ENCODE results near the gene PHYKPL. TPM values are rescaled to one million over a fixed set of nuclear protein-coding genes. Genes with fewer than 3 reads are reported as not detected.

The PHYKPL gene
- total RNA-seq, 1 donor from 2014 or later: 205 TPM

DNA sequence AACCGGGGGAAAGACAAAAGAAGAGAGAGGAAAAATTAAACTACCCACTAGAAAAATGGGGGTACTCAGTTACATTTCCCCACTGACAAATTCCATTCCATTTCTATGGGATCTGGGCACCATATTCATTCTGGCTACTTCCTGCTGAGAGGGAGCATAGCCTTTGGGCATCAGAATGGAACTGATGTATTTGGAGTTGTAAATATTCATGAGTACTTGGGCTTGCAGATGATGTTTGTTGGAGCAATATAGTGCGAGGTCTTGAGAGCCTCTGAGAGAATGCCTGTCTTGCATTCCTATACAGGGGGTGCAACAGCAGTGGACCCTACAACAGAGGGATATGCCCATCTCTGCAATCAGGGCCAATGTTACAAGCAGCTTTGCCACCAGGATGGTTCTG is 62.1 kb downstream of the PHYKPL start:
- intact Hi-C loops (cut with micrococcal nuclease): no loop called here
- TF ChIP-seq, protein P1, sequence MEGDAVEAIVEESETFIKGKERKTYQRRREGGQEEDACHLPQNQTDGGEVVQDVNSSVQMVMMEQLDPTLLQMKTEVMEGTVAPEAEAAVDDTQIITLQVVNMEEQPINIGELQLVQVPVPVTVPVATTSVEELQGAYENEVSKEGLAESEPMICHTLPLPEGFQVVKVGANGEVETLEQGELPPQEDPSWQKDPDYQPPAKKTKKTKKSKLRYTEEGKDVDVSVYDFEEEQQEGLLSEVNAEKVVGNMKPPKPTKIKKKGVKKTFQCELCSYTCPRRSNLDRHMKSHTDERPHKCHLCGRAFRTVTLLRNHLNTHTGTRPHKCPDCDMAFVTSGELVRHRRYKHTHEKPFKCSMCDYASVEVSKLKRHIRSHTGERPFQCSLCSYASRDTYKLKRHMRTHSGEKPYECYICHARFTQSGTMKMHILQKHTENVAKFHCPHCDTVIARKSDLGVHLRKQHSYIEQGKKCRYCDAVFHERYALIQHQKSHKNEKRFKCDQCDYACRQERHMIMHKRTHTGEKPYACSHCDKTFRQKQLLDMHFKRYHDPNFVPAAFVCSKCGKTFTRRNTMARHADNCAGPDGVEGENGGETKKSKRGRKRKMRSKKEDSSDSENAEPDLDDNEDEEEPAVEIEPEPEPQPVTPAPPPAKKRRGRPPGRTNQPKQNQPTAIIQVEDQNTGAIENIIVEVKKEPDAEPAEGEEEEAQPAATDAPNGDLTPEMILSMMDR (IDR thresholded peaks at IDR 0.05): no peak
- POLR2A ChIA-PET: no interaction called here
- ATAC-seq (ENCODE audit: low read depth): no peak
- Mint-ChIP-seq H3K4me1 (peaks cover 5% of the 10 kb centered on the region), H3K9me3 (no peaks in the 10 kb centered on the region), H3K27ac (no peak overlapping the region), H3K36me3 (ENCODE audit: low read depth) (no peaks in the 10 kb centered on the region), H3K4me3 (no peak overlapping the region), H3K27me3 (no peaks in the 10 kb centered on the region)
- CTCF ChIA-PET: no interaction called here
- no peak for DNase-seq

DNA sequence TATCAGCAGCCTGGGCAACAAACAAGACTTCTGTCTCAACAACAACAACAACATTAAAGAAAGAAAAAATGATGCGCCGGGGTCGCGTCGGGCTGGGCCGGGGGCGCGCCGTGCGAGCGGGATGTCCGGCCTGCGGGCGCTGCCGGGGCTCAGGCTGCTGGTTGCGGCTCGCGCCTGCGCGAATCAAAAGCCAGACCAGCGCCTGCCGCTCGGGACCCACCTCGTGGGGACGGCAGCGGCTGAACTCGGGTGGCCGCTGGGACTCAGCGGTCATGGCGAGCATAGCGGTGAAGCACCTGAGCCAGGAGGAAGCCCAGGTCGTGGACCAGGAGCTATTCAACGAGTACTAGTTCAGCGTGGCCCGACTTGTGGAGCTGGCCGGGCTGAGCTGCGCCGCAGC is 67.0 kb downstream of the PHYKPL start:
- ChIA-PET CTCF (interaction anchor here (1.6 kb wide), 1 partner anchor 90 kb away, joined by 19 read pairs; no protein-coding TSS in a partner anchor), POLR2A (no interaction called here)
- no peak for ATAC-seq (ENCODE audit: low read depth)
- TF ChIP-seq, protein P1 (IDR thresholded peaks at IDR 0.05): no peak
- no peak overlapping the region for H3K4me3 Mint-ChIP-seq
- peaks cover 15% of the 10 kb centered on the region for H3K4me1 Mint-ChIP-seq
- no peaks in the 10 kb centered on the region for H3K36me3 Mint-ChIP-seq (ENCODE audit: low read depth)
- H3K9me3 Mint-ChIP-seq: no peaks in the 10 kb centered on the region
- peaks cover 8% of the 10 kb centered on the region for H3K27me3 Mint-ChIP-seq
- no peak for DNase-seq
- intact Hi-C loops (cut with micrococcal nuclease): no loop called here
- no peak overlapping the region for H3K27ac Mint-ChIP-seq

DNA sequence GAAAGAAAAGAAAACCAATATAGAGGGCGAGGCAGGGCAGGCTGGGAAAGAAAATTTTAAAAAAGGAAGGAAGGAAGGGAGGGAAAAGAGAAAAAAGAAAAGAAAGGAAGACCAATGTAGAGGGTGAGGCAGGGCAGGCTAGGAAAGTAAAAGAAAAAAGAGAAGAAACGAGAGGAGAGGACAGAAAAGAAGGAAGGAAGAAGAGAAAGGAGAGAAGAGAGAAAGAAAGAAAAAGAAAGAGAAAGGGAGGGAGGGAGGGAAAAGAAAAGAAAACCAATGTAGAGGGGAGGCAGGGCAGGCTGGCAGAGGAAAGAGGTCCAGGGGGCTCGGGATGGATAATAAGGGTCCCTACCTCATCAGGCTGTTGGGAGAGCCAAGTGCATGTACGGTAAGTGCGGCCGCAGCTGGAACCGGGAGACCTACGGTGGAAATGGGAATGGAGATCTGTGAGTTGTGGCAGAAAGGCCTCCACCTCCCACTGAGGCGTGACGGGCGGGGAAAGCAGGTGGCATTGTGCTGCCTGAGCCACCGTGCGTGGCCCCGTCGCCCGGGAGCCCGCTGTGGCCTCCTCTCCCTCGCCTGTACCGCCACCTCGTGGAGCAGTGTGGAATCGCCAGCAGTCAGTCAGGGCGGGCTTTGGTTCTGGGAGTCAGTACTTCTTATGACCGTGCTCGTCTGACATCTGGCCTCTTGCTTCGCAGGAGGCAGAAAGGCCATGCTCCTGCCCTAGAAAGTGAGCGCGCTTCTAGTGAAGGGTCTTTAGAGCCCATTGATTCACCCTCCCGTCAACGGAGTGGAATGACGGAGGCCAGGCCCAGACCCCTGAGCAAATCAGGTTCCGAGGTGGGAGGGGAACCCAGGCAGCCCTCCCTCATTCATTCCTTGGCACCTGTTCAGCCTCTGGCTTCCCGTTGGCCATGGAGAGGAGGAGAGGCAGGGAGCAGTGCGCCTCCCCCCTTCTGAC is 68.5 kb downstream of the PHYKPL start:
- Mint-ChIP-seq H3K4me3 (peak overlapping the region; percentile 46), H3K9me3 (no peaks in the 10 kb centered on the region), H3K36me3 (ENCODE audit: low read depth) (no peaks in the 10 kb centered on the region), H3K27ac (peak overlapping the region; percentile 24), H3K4me1 (peaks cover 15% of the 10 kb centered on the region), H3K27me3 (peaks cover 8% of the 10 kb centered on the region)
- ATAC-seq (ENCODE audit: low read depth) (peak; percentile 100), DNase-seq (peak; percentile 92)
- TF ChIP-seq, protein P1 (IDR thresholded peaks at IDR 0.05): peak; percentile 68
- POLR2A ChIA-PET: no interaction called here
- intact Hi-C loops (cut with micrococcal nuclease): loop anchor here (1.0 kb wide), 2 partner anchors 18 to 88 kb away; no protein-coding TSS in a partner anchor
- CTCF ChIA-PET: interaction anchor here (3.3 kb wide), 1 partner anchor 88 kb away, joined by 26 read pairs; no protein-coding TSS in a partner anchor

DNA sequence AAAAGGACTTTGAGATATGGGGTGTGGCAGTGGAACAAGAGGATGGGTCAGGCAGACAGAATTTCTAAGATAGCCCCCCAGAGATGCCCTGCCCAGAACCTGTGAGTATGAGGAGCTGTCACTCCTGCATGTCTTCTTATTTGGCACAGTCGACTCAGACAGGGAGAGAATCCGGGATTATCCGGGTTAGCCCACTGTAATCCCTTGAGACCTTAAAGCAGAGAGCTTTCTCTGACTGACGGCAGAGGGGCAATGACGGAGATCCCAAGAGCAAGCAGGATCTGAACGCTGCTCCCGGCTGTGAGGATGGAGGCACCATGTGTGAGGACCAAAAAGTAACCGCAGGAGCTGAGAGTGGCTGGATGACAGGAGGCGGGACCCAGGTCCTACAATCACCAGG is 70.1 kb downstream of the PHYKPL start:
- DNase-seq (no peak), ATAC-seq (ENCODE audit: low read depth) (no peak)
- intact Hi-C loops (cut with micrococcal nuclease): no loop called here
- H3K4me1 Mint-ChIP-seq: peaks cover 10% of the 10 kb centered on the region
- ChIA-PET POLR2A (interaction anchor here (1.0 kb wide), 1 partner anchor 86 kb away, joined by 3 read pairs; no protein-coding TSS in a partner anchor), CTCF (interaction anchor here (1.1 to 3.3 kb wide), 2 partner anchors 82 to 86 kb away, joined by 3 to 26 read pairs; no protein-coding TSS in a partner anchor)
- no peak overlapping the region for H3K27ac Mint-ChIP-seq
- no peaks in the 10 kb centered on the region for H3K36me3 Mint-ChIP-seq (ENCODE audit: low read depth)
- TF ChIP-seq, protein P1 (IDR thresholded peaks at IDR 0.05): no peak
- no peak overlapping the region for H3K4me3 Mint-ChIP-seq
- peaks cover 8% of the 10 kb centered on the region for H3K27me3 Mint-ChIP-seq
- no peaks in the 10 kb centered on the region for H3K9me3 Mint-ChIP-seq

DNA sequence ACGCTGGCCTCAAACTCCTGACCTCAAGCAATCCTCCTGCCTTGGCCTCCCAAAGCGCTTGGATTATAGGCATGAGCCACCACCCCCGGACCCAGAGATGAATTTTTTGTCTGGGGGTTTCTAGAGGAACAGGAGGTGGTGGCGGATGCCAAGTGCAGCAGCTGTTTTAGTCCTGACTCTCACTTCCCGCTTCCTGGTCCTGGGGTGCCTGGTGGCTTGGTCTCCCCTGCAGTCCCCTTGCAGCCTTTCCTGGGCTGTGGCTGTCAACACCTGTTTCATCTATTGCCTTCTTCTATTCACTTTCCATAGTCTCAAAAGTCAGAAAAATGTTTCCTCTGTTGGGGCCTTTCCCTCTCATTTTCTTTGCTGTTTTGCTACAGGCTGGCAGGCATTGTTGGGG is 72.4 kb downstream of the PHYKPL start:
- Mint-ChIP-seq H3K27me3 (peaks cover 8% of the 10 kb centered on the region), H3K9me3 (no peaks in the 10 kb centered on the region), H3K36me3 (ENCODE audit: low read depth) (no peaks in the 10 kb centered on the region), H3K27ac (no peak overlapping the region), H3K4me1 (peaks cover 10% of the 10 kb centered on the region), H3K4me3 (no peak overlapping the region)
- ATAC-seq (ENCODE audit: low read depth) (no peak), DNase-seq (no peak)
- TF ChIP-seq, protein P1 (IDR thresholded peaks at IDR 0.05): no peak
- POLR2A ChIA-PET: no interaction called here
- intact Hi-C loops (cut with micrococcal nuclease): no loop called here
- CTCF ChIA-PET: interaction anchor here (1.2 kb wide), 1 partner anchor 13 kb away, joined by 4 read pairs; no protein-coding TSS in a partner anchor

Measured in activated B cell treated with CpG ODN at 0.5 μM for 24 hours (primary cell).